Stomach (tissue), 9 donors: ENCODE data around the gene OSCAR. TPM values are rescaled to one million over a fixed set of nuclear protein-coding genes. Genes with fewer than 3 reads are reported as not detected.
"Not testable (repeated sequence)": the region's sequence is repeated elsewhere in the genome, so short reads cannot be mapped to it uniquely, and the experiment has no call there.

ENCODE experiments used
- DNase-seq, 2 donors: peaks; one replicate each; pipeline versions ENCODE4 v3.0.0 to v3.0.0-alpha.2; 2013 to 2019
- H3K27ac ChIP-seq, 5 donors: fragments of 200-600 bp in 4 of 5; sonication (generic) in 4 of 5; one replicate each; pipeline ENCODE4 v1.5.1; 2013 to 2019; ENCODE audit warnings: mild to moderate bottlenecking in 1 of 5, moderate library complexity in 1 of 5
- H3K27me3 ChIP-seq, 3 donors: fragments of 200-600 bp; sonication (generic); one replicate each; pipeline ENCODE4 v1.5.1; 2017 to 2019; ENCODE audit warnings: mixed run types in 1 of 3
- H3K36me3 ChIP-seq, 4 donors: fragments of 200-600 bp; sonication (generic); 1 replicate in 3 of 4; 2 replicates in 1 of 4; pipeline ENCODE4 v1.5.1; 2016 to 2019
- H3K4me1 ChIP-seq, 4 donors: fragments of 200-600 bp; sonication (generic); one replicate each; pipeline ENCODE4 v1.5.1; 2016 to 2019
- H3K4me3 ChIP-seq, 4 donors: fragments of 200-600 bp; sonication (generic) in 3 of 4; one replicate each; pipeline ENCODE4 v1.5.1; 2016 to 2019; ENCODE audit warnings: mild to moderate bottlenecking in 1 of 4
- H3K9me3 ChIP-seq, 4 donors: fragments of 200-600 bp; sonication (generic); one replicate each; pipeline ENCODE4 v1.5.1; 2016 to 2019
- CTCF ChIP-seq, 7 experiments: fragments of 450-650 bp in 4 of 7; fragments of 200-600 bp in 3 of 7; sonication (generic) in 3 of 7; IDR thresholded peaks; one replicate each; pipeline ENCODE4 v1.5.1; 2016 to 2019; ENCODE audit warnings: antibody characterized with exemption in 7 of 7, control low read depth in 2 of 7, mild to moderate bottlenecking in 1 of 7
- EP300 ChIP-seq: sonication (generic); formaldehyde crosslinking; IDR thresholded peaks from one replicate; pipeline ENCODE4 v1.6.1; 2017; ENCODE audit warnings: antibody characterized with exemption
- POLR2A ChIP-seq, 4 donors: fragments of 450-650 bp; IDR thresholded peaks; one replicate each; pipeline ENCODE4 v1.6.1; 2016; ENCODE audit warnings: antibody characterized with exemption in 4 of 4, control low read depth in 2 of 4, mild to moderate bottlenecking in 1 of 4, moderate library complexity in 1 of 4
- POLR2AphosphoS5 ChIP-seq, 3 donors: sonication (generic); formaldehyde crosslinking; IDR thresholded peaks; one replicate each; pipeline ENCODE4 v1.6.1; 2016; ENCODE audit warnings: antibody characterized with exemption in 3 of 3
- WGBS, 5 donors: extraction: QIAGEN DNeasy Blood & Tissue Kit in 3 of 5; methylation state at CpG; one replicate each; pipeline versions ENCODE4 v1.1.5 to v1.1.7; 2013 to 2018; 5-methylcytosine and 5-hydroxymethylcytosine counted together
- intact Hi-C: fragments of 100-400 bp; cut with DNase I; formaldehyde crosslinking; loops from one replicate; pipeline ENCODE4 v1.15.1; 2023; ENCODE audit warnings: low total_unique reads
- polyA plus RNA-seq, 3 donors: library from polyadenylated mRNA; stranded (reverse); fragments of 200-250 nt; gene quantifications; one replicate each; pipeline ENCODE4 v1.2.3, GENCODE V29; 2013
- total RNA-seq, 5 donors: library from RNA; depleted of rRNA; stranded (reverse); fragments of >200 nt; gene quantifications; one replicate each; pipeline versions ENCODE4 v1.1.0 to v1.2.3, GENCODE V29; 2014 to 2016
- donor health status: healthy with polysubstance abuse.
- donor health status: Bipolar disorder and iron deficiency.
- donor health status: healthy.

Gene OSCAR
- total and polyA plus RNA-seq, 8 donors, result 0.45 to 2.6 (median 0.88) TPM; not detected in 4

- H3K4me3 ChIP-seq, result peak overlapping the region; percentile 30 to 50 (median 43)
- WGBS, 5 donors, result 0 to 1% (median 1%) methylated on average over 19 to 46 of the region's 46 CpGs
- peak; percentile 54 to 78 for DNase-seq
- H3K9me3 ChIP-seq, H3K36me3 ChIP-seq, intact Hi-C loops: not testable (repeated sequence)
- peaks cover 0 to 22% (median 13%) of the 10 kb centered on the region in 4 donors for H3K4me1 ChIP-seq
- peak overlapping the region in 1 of 5 donors; percentile 72 for H3K27ac ChIP-seq
- peaks cover 0 to 31% (median 19%) of the 10 kb centered on the region in 3 donors for H3K27me3 ChIP-seq
- peak in 1 of 7 experiments; percentile 25 for TF ChIP-seq CTCF (IDR thresholded peaks at IDR 0.05)
Observed at GRCh38 chr19:54095859-54096616, 4.6 kb downstream of the OSCAR start.

- intact Hi-C loops, result no loop called here
- Histone ChIP-seq H3K36me3 (no peaks in the 10 kb centered on the region), H3K9me3 (no peaks in the 10 kb centered on the region), H3K4me3 (peak overlapping the region; percentile 30 to 50 (median 43)), H3K27ac (peak overlapping the region in 1 of 5 donors; percentile 65), H3K27me3 (peaks cover 0 to 32% (median 19%) of the 10 kb centered on the region in 3 donors), H3K4me1 (peaks cover 0 to 22% (median 13%) of the 10 kb centered on the region in 4 donors)
- DNase-seq, result no peak
- WGBS, 5 donors, result 57 to 73% (median 70%) methylated on average over 6 to 22 of the region's 22 CpGs
- TF ChIP-seq EP300, result no peak
- no peak for TF ChIP-seq CTCF (IDR thresholded peaks at IDR 0.05)
- no peak for TF ChIP-seq POLR2AphosphoS5 (IDR thresholded peaks at IDR 0.05)
- no peak for TF ChIP-seq POLR2A (IDR thresholded peaks at IDR 0.05)
Observed at GRCh38 chr19:54095136-54095858, 5.3 kb downstream of the OSCAR start.

GRCh38 chr19:54094426-54095000, 6.1 kb downstream of the OSCAR start:
- Histone ChIP-seq H3K27ac (no peak overlapping the region), H3K4me1 (peaks cover 0 to 22% (median 13%) of the 10 kb centered on the region in 4 donors), H3K9me3 (no peaks in the 10 kb centered on the region), H3K27me3 (peaks cover 0 to 38% (median 19%) of the 10 kb centered on the region in 3 donors), H3K4me3 (no peak overlapping the region), H3K36me3 (no peaks in the 10 kb centered on the region)
- intact Hi-C loops, result no loop called here
- 79 to 86% (median 81%) methylated on average over 17 of the region's 17 CpGs for WGBS, 5 donors
- DNase-seq, result no peak
- TF ChIP-seq POLR2A (IDR thresholded peaks at IDR 0.05), result no peak
- TF ChIP-seq CTCF (IDR thresholded peaks at IDR 0.05), result no peak
- TF ChIP-seq EP300, result no peak
- TF ChIP-seq POLR2AphosphoS5 (IDR thresholded peaks at IDR 0.05), result no peak

GRCh38 chr19:54084410-54084809, 16.2 kb downstream of the OSCAR start:
- WGBS, 5 donors, result 78 to 91% (median 83%) methylated on average over 3 of the region's 3 CpGs
- intact Hi-C loops, result no loop called here
- Histone ChIP-seq H3K4me3 (no peak overlapping the region), H3K27me3 (peaks cover 0 to 4% (median 0%) of the 10 kb centered on the region in 3 donors), H3K4me1 (no peaks in the 10 kb centered on the region), H3K36me3 (no peaks in the 10 kb centered on the region), H3K9me3 (peaks cover 3 to 34% (median 24%) of the 10 kb centered on the region in 4 donors), H3K27ac (no peak overlapping the region)
- TF ChIP-seq CTCF (IDR thresholded peaks at IDR 0.05) (no peak), POLR2A (IDR thresholded peaks at IDR 0.05) (no peak), EP300 (no peak), POLR2AphosphoS5 (IDR thresholded peaks at IDR 0.05) (no peak)
- DNase-seq, result no peak
